HepG2 (cell line): ENCODE results near the gene STUB1. TPM values are rescaled to one million over a fixed set of nuclear protein-coding genes. Genes with fewer than 3 reads are reported as not detected.
A peak's percentile ranks its signal among the peaks of the same experiment; 100 is the strongest.

Experiments used
- AGO2 ChIP-seq: fragments of 200-400 bp; formaldehyde crosslinking; optimal IDR thresholded peaks from 2 replicates; pipeline ENCODE3; 2017; ENCODE audit warnings: mild to moderate bottlenecking, low read depth, low read length, moderate library complexity
- AHR ChIP-seq: IDR thresholded peaks from 2 replicates; pipeline ENCODE4 v1.6.1; 2018; ENCODE audit warnings: missing genetic modification reagents, missing compliant biosample characterization
- CBX1 ChIP-seq: IDR thresholded peaks from one replicate; pipeline ENCODE4 v1.6.1; 2016; ENCODE audit warnings: antibody characterized with exemption, low read depth
- ELF1 ChIP-seq: sonication (generic); formaldehyde crosslinking; IDR thresholded peaks from 2 replicates; pipeline ENCODE4 v1.4.0; 2020; ENCODE audit warnings: missing genetic modification reagents
- GTF3A ChIP-seq: sonication (generic); formaldehyde crosslinking; conservative IDR thresholded peaks from 2 replicates; pipeline ENCODE4 v1.4.0; 2020; ENCODE audit warnings: mild to moderate bottlenecking, missing genetic modification reagents
- PHF5A ChIP-seq: IDR thresholded peaks from one replicate; pipeline ENCODE4 v1.6.1; 2018; ENCODE audit warnings: low read depth, missing genetic modification reagents; ENCODE audit not compliant: unreplicated experiment
- SYNCRIP ChIP-seq: fragments of 200-400 bp; formaldehyde crosslinking; IDR thresholded peaks from 2 replicates; pipeline ENCODE4 v1.6.1; 2018; ENCODE audit warnings: mild to moderate bottlenecking, low read depth, low read length; ENCODE audit not compliant: insufficient read depth
- ZFP82 ChIP-seq: sonication (generic); formaldehyde crosslinking; IDR thresholded peaks from 2 replicates; pipeline ENCODE4 v1.5.1; 2020; ENCODE audit warnings: mild to moderate bottlenecking, missing genetic modification reagents, borderline replicate concordance
- ZKSCAN5 ChIP-seq: sonication (generic); formaldehyde crosslinking; IDR thresholded peaks from 2 replicates; pipeline ENCODE4 v1.5.1; 2020; ENCODE audit warnings: mild to moderate bottlenecking, missing genetic modification reagents
- ZMYM2 ChIP-seq: sonication (generic); formaldehyde crosslinking; IDR thresholded peaks from 2 replicates; pipeline ENCODE4 v1.8.0; 2022; ENCODE audit warnings: mild to moderate bottlenecking, missing genetic modification reagents
- ZNF33A ChIP-seq: sonication (generic); formaldehyde crosslinking; IDR thresholded peaks from 2 replicates; pipeline ENCODE4 v1.5.1; 2020; ENCODE audit warnings: missing genetic modification reagents, mild to moderate bottlenecking, moderate library complexity, borderline replicate concordance
- ZSCAN25 ChIP-seq: sonication (generic); formaldehyde crosslinking; IDR thresholded peaks from 2 replicates; pipeline ENCODE4 v1.8.0; 2022; ENCODE audit warnings: mild to moderate bottlenecking, missing genetic modification reagents
- polyA plus RNA-seq, 8 experiments: library from polyadenylated mRNA; depleted of rRNA in 3 of 8; stranded (reverse) in 7 of 8; unstranded in 1 of 8; fragments of >200 nt; fragmentation: Illumina TruSeq in 4 of 8; extraction: Trizol in 4 of 8; gene quantifications; 2 replicates each; pipeline versions ENCODE4 v1.2.1 to v1.2.3, GENCODE V29; 2011 to 2016; ENCODE audit warnings: low read depth in 4 of 8, missing spikeins in 1 of 8, mixed read lengths in 1 of 8; ENCODE audit not compliant: insufficient read depth in 1 of 8
- total RNA-seq, 5 experiments: library from RNA; depleted of rRNA; stranded (reverse); fragments of >200 nt; fragmentation: Illumina TruSeq; extraction: Trizol; gene quantifications; 2 replicates each; pipeline ENCODE4 v1.2.3, GENCODE V29; 2016; ENCODE audit warnings: low read depth in 1 of 5
- TF ChIP-seq, protein P1 (sequence below): IDR thresholded peaks from 2 replicates; pipeline ENCODE4 v1.6.1; 2016
- TF ChIP-seq, protein P2 (sequence below), 2 experiments: fragments of 450-650 bp in 1 of 2; sonication (generic) in 1 of 2; formaldehyde crosslinking in 1 of 2; IDR thresholded peaks; 2 replicates each; pipeline versions ENCODE4 v1.6.1 to v1.8.0; 2016 to 2022; ENCODE audit warnings: antibody characterized with exemption in 1 of 2, mild to moderate bottlenecking in 1 of 2, missing genetic modification reagents in 1 of 2
- TF ChIP-seq, protein P3 (sequence below): IDR thresholded peaks from 2 replicates; pipeline ENCODE4 v1.6.1; 2016; ENCODE audit warnings: missing compliant biosample characterization, missing genetic modification reagents, borderline replicate concordance
- TF ChIP-seq, protein P4 (sequence below): IDR thresholded peaks from 2 replicates; pipeline ENCODE4 v1.6.1; 2016; ENCODE audit warnings: mild to moderate bottlenecking, missing biosample characterization, missing genetic modification reagents

Gene STUB1
- total and polyA plus RNA-seq, 2 of the 13 experiments (the other 11 are each of a cell fraction or from before 2014, with no cell fraction given), result 52.9 to 78.2 TPM

DNA sequence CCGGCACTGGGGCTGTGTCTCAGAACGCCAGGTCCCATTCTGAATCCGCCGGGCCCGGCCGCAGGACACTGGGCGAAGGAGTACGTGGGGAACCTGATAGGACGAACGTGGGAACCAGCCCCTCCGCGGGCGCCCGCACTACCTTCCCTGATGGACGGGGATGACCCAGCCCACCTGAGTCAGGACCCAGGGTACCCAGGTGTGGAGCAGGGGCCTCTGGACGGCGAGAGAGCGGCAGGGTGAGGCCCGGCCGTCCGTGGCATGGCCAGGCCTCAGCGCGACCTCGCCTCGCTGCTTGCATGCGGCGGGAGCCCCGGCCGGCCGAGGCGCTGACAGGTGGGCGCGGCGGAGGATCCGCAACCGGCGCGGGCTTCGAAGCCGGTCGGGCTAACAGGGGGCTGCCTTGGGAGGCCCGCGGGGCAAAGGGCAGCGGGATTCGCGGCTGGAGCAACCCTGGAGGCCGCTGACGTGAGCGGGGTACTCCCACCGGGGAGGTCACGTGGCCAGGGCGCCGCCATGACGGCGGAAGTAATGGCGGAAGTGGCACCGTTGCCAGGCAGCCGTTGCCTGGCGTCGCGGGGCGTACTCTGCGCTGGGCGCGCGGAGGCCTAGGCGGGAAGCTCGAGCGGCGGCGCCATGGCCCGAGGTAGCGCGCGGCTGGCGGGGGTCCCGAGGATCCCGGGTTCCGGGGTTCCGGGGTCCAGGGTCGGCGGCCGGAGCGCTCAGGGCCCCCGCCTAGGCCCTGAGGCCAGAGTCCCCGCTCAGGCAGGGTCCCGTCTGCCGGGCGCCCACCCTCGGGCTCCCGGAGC is 31.2 kb upstream of the STUB1 start, which contains the start of gene WDR90 (continued):
- TF ChIP-seq, protein P1, sequence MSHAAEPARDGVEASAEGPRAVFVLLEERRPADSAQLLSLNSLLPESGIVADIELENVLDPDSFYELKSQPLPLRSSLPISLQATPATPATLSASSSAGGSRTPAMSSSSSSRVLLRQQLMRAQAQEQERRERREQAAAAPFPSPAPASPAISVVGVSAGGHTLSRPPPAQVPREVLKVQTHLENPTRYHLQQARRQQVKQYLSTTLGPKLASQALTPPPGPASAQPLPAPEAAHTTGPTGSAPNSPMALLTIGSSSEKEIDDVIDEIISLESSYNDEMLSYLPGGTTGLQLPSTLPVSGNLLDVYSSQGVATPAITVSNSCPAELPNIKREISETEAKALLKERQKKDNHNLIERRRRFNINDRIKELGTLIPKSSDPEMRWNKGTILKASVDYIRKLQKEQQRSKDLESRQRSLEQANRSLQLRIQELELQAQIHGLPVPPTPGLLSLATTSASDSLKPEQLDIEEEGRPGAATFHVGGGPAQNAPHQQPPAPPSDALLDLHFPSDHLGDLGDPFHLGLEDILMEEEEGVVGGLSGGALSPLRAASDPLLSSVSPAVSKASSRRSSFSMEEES (CRISPR knock-in tag), result peak; percentile 85
- TF ChIP-seq, protein P2, sequence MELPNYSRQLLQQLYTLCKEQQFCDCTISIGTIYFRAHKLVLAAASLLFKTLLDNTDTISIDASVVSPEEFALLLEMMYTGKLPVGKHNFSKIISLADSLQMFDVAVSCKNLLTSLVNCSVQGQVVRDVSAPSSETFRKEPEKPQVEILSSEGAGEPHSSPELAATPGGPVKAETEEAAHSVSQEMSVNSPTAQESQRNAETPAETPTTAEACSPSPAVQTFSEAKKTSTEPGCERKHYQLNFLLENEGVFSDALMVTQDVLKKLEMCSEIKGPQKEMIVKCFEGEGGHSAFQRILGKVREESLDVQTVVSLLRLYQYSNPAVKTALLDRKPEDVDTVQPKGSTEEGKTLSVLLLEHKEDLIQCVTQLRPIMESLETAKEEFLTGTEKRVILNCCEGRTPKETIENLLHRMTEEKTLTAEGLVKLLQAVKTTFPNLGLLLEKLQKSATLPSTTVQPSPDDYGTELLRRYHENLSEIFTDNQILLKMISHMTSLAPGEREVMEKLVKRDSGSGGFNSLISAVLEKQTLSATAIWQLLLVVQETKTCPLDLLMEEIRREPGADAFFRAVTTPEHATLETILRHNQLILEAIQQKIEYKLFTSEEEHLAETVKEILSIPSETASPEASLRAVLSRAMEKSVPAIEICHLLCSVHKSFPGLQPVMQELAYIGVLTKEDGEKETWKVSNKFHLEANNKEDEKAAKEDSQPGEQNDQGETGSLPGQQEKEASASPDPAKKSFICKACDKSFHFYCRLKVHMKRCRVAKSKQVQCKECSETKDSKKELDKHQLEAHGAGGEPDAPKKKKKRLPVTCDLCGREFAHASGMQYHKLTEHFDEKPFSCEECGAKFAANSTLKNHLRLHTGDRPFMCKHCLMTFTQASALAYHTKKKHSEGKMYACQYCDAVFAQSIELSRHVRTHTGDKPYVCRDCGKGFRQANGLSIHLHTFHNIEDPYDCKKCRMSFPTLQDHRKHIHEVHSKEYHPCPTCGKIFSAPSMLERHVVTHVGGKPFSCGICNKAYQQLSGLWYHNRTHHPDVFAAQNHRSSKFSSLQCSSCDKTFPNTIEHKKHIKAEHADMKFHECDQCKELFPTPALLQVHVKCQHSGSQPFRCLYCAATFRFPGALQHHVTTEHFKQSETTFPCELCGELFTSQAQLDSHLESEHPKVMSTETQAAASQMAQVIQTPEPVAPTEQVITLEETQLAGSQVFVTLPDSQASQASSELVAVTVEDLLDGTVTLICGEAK (IDR thresholded peaks at IDR 0.05), result no peak
- TF ChIP-seq, protein P2 (CRISPR knock-in tag; IDR thresholded peaks at IDR 0.05), result peak; percentile 88
- TF ChIP-seq ZNF33A (CRISPR knock-in tag) (no peak), ELF1 (CRISPR knock-in tag) (peak; percentile 87), ZKSCAN5 (CRISPR knock-in tag) (no peak), AHR (CRISPR knock-in tag) (no peak; the same call in 1 of the 2 replicates), SYNCRIP (no peak), PHF5A (CRISPR knock-in tag) (no peak), CBX1 (peak; percentile 80), AGO2 (peak; percentile 99), ZSCAN25 (CRISPR knock-in tag) (peak; percentile 49; the same call in 1 of the 2 replicates), ZMYM2 (CRISPR knock-in tag) (no peak), GTF3A (0 out of 2 replicates have a peak, but pooled peaks have one; percentile 86), ZFP82 (CRISPR knock-in tag) (no peak)
- TF ChIP-seq, protein P3, sequence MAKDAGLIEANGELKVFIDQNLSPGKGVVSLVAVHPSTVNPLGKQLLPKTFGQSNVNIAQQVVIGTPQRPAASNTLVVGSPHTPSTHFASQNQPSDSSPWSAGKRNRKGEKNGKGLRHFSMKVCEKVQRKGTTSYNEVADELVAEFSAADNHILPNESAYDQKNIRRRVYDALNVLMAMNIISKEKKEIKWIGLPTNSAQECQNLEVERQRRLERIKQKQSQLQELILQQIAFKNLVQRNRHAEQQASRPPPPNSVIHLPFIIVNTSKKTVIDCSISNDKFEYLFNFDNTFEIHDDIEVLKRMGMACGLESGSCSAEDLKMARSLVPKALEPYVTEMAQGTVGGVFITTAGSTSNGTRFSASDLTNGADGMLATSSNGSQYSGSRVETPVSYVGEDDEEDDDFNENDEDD (CRISPR knock-in tag), result peak; percentile 93
- TF ChIP-seq, protein P4, sequence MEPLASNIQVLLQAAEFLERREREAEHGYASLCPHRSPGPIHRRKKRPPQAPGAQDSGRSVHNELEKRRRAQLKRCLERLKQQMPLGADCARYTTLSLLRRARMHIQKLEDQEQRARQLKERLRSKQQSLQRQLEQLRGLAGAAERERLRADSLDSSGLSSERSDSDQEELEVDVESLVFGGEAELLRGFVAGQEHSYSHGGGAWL (CRISPR knock-in tag), result peak; percentile 91; the same call in 1 of the 2 replicates
